Globus pallidus (tissue), 1 donor: ENCODE measurements around the gene MTMR10.

ENCODE experiments used
- DNase-seq: peaks from one replicate; pipeline ENCODE4 v3.0.0-alpha.2; 2015; ENCODE audit warnings: low spot score

Gene MTMR10

DNA sequence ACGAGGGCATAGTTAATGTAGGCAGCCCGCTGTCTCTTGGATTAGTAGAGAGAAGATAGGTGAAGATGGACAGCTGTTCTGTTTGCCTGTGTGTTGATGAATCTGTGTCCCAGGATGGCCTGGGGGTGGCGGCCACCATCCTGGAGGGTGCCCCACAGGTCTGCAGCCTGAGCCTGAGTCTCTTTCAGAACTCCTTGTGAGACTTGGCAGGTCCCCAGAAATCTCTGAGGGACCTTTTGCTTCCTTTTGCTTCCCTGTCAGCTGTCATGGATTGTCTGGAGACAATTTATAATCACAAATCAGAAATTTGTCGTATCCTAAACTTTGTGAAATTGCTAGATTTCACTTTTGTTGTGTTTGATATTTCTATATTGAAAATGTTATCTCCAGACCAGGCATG is 70.3 kb downstream of the MTMR10 start:
- no peak for DNase-seq

DNA sequence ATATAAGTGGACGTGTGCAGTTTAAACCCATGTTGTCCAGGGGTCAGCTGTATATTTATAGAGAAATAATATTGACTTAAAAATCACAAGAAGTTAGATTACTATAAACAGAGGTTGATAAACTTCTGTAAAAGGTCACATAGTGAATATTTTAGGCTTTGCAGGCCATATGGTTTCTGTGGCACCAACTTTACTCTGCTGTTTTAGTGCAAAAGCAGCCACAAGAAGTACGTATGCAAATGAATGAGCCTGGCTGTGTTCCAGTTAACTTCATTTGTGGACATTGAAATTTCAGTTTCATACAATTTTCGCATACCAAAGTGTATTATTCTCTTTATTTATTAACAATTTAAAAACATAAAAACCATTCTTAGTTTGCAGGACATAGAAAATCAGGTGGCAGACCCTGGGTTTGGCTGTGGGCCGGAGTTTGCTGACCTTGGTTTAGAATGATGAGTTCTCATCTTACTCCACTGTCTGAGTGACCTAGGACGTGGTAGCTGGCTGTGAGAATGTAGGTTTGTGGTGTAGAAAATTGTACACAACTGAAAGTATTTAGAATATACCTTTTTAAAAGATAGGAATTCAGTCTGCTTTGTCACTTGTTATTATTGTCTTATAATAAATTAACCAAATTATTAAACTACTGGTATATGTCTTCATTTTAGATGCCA is 71.4 kb downstream of the MTMR10 start:
- DNase-seq: no peak

- DNase-seq: no peak
Observed at GRCh38 chr15:30918366-30918765, 73.1 kb downstream of the MTMR10 start.

DNA sequence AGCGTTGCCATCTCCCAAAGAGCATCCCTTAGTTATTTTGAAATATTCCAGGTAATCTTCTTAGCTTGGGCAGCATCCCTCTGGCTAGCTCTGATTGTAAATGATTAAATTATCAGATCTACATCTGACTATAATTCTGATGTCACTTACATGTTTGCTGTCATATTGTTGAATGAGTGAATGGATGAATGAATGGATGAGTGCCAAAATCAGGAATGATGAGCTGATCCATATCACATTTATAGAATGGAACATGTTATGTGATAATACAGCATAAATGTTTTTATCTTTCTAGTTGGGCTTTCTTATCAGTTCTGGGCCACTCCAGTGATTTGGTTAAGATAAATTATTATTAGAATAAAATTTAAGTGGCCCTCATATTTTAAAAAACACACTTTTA is 73.8 kb downstream of the MTMR10 start:
- no peak for DNase-seq

DNA sequence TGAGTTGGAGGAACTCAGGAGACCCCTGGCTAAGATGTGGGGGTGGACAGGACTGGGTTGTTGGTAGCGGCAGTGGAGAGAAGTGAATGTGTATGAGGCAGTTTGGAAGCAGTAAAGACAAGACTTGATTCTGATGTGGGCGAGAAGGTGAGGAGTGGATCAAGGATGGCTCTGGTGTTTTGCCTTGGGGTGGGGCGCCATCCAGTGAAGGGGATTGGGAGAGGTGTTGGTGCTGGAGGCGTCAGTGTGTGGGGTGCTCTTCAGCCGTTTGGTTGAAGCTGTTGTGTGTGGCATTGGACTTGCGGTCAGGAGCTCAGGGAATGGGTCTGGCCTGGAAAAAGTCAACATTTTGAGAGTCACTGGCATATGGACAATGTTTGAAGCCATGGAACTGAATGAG is 74.4 kb downstream of the MTMR10 start:
- DNase-seq: no peak

- DNase-seq: no peak
Observed at GRCh38 chr15:30913761-30914160, 77.7 kb downstream of the MTMR10 start.

DNA sequence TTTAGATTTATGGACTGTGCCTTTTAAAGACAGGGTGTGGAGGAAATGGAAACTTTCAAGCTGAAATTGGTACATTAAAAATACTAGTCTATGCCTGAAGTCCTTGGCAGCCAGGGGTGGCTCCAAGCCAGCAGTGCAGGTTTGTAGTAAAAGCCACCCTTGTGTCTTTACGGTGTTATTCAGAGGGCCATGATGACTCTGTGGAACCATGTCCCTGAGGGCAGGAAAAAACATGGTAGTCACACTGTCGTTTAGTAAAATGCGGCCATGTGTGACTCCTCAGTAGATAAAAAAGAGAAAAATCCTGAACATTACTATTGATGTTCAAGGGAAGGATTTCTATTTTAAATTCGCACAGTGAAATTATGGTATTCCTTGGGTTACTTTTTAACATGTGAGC is 85.1 kb downstream of the MTMR10 start:
- no peak for DNase-seq

- DNase-seq: peak; percentile 62
Observed at GRCh38 chr15:30905821-30906220, 85.6 kb downstream of the MTMR10 start.

DNA sequence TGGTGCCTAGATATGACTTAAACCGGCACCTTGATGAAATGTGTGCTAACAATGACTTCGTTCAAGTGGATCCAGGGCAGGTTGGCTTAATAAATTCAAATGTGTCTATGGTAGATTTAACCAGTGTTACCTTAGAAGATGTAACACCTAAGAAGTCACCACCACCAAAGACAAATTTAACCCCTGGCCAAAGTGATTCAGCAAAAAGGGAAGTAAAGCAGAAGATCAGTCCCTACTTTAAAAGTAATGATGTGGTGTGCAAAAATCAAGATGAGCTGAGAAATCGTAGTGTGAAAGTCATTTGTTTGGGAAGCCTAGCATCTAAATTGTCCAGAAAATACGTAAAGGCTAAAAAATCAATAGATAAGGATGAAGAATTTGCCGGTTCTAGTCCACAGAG is 86.6 kb downstream of the MTMR10 start:
- DNase-seq: no peak

- peak; percentile 86 for DNase-seq
Observed at GRCh38 chr15:30903497-30904187, 87.8 kb downstream of the MTMR10 start, which contains the start of gene FAN1. Gene FAN1 (plus strand): TSS chr15:30903915. CDS start chr15:30904664, 749 bp downstream.

- DNase-seq: no peak
Observed at GRCh38 chr15:30901889-30902288, 89.5 kb downstream of the MTMR10 start.

GRCh38 chr15:30896211-30896606 is 95.2 kb downstream of the MTMR10 start:
- no peak for DNase-seq

- no peak for DNase-seq
Observed at GRCh38 chr15:30895461-30896210, 95.8 kb downstream of the MTMR10 start.

DNA sequence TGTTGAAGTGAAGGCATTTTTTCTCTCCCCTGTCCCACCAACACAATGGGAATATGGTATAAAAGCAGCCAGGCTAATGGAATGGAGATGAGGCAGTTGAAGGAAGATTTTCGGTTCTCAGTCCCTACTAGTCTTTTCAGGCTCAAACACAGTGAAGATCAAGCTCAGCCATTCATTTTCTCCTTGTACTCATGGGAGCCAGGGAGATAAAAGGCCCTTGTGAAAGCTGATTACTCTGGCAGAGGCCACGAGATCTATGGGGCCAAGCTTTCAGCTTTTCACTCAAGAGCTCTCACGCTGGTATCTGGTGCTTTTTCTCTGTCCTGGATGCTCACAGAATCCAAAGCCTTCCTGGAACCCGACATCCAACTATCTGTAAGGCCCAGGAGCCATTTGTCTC is 102.2 kb downstream of the MTMR10 start:
- peak; percentile 73 for DNase-seq
